K562 (cell line): ENCODE measurements around the gene PKD1L1. TPM values are rescaled to one million over a fixed set of nuclear protein-coding genes. Genes with fewer than 3 reads are reported as not detected.

Experiments used
- ATAC-seq: fragments of 200-7000 bp; cut with Tn5 transposase; 3 replicates; pipeline ENCODE4 v1.9.1; 2020; ENCODE audit warnings: moderate library complexity
- BruUV-seq: library from RNA; stranded (reverse); fragments of 400-500 nt; replicated peaks from 2 replicates; lab custom pipeline; 2021; lab: Mats Ljungman, UMichigan
- CTCF ChIA-PET: fragments of 300-600 bp; formaldehyde crosslinking; extraction: SDS; loops from one replicate; lab custom pipeline; 2021; ENCODE audit warnings: low intra/inter-chr PET ratio; lab: Yijun Ruan, JAX
- POLR2A ChIA-PET: fragments of 300-600, 350-650 bp; sonication (Branson Sonifier 250); formaldehyde crosslinking; extraction: SDS; loops from one replicate; lab custom pipeline; 2021; ENCODE audit warnings: antibody characterized with exemption, inconsistent platforms; lab: Yijun Ruan, JAX
- DNase-seq, 4 experiments: peaks; one replicate each; pipeline versions ENCODE4 v3.0.0 to v3.0.0-alpha.2; 2011 to 2018; ENCODE audit warnings: low spot score in 3 of 4, mixed read lengths in 3 of 4; ENCODE audit errors: extremely low read depth in 1 of 4
- FAIRE-seq: peaks from 2 replicates; lab custom pipeline; 2011; peaks lifted over from hg19 to GRCh38; lab: Jason Lieb, UNC
- H2AFZ ChIP-seq: 2 replicates; pipeline ENCODE4 v1.6.0; 2011; ENCODE audit warnings: low read depth, low read length, control low read depth, inconsistent platforms
- H3K27ac ChIP-seq: fragments of 200-600 bp; 3 replicates; pipeline ENCODE4 v1.8.0; 2011; ENCODE audit warnings: low read depth, mild to moderate bottlenecking, control low read depth, inconsistent platforms, low read length, moderate library complexity, mixed read lengths; ENCODE audit errors: extremely low read depth
- H3K27me3 ChIP-seq, 2 experiments: fragments of 300-600 bp in 1 of 2; 2 replicates in 1 of 2; 3 replicates in 1 of 2; pipeline versions ENCODE4 v1.6.0 to v1.8.0; 2011; ENCODE audit warnings: inconsistent platforms in 2 of 2, low read length in 2 of 2, mild to moderate bottlenecking in 1 of 2, mixed read lengths in 1 of 2, moderate library complexity in 1 of 2; ENCODE audit not compliant: control insufficient read depth in 2 of 2, insufficient read depth in 2 of 2
- H3K36me3 ChIP-seq: fragments of 300-600 bp; 3 replicates; pipeline ENCODE4 v1.8.0; 2011; ENCODE audit warnings: mild to moderate bottlenecking, low read length, inconsistent platforms; ENCODE audit not compliant: control insufficient read depth, insufficient read depth
- H3K4me1 ChIP-seq, 2 experiments: fragments of 200-600 bp in 1 of 2; replicated peaks in 1 of 2; 2 replicates in 1 of 2; 3 replicates in 1 of 2; pipeline versions ENCODE4 v1.5.1 to v1.8.0; 2011; ENCODE audit warnings: inconsistent platforms in 2 of 2, low read length in 2 of 2, mild to moderate bottlenecking in 1 of 2, mixed read lengths in 1 of 2, moderate library complexity in 1 of 2; ENCODE audit not compliant: control insufficient read depth in 2 of 2, insufficient read depth in 2 of 2
- H3K4me2 ChIP-seq: 2 replicates; pipeline ENCODE4 v1.6.1; 2011; ENCODE audit warnings: low read length, control low read depth, inconsistent platforms, mixed read lengths; ENCODE audit not compliant: insufficient read depth
- H3K4me3 ChIP-seq: fragments of 200-600 bp; sonication (generic), shearing (Covaris generic); 2 replicates; pipeline ENCODE4 v1.5.1; 2016; ENCODE audit warnings: control low read depth, inconsistent platforms
- H3K79me2 ChIP-seq: fragments of 200-600 bp; 3 replicates; pipeline ENCODE4 v1.8.0; 2011; ENCODE audit warnings: low read length, inconsistent platforms; ENCODE audit not compliant: control insufficient read depth, insufficient read depth
- H3K9ac ChIP-seq, 2 experiments: 2 replicates each; pipeline versions ENCODE4 v1.6.0 to v1.6.1; 2011; ENCODE audit warnings: low read depth in 2 of 2, low read length in 2 of 2, control low read depth in 1 of 2, inconsistent platforms in 1 of 2, mild to moderate bottlenecking in 1 of 2, mixed read lengths in 1 of 2; ENCODE audit not compliant: insufficient read depth in 1 of 2
- H3K9me1 ChIP-seq: one replicate; pipeline ENCODE4 v1.6.0; 2011; ENCODE audit warnings: inconsistent platforms, mild to moderate bottlenecking, low read length, moderate library complexity; ENCODE audit not compliant: control insufficient read depth, insufficient read depth
- H3K9me3 ChIP-seq: replicated peaks from 2 replicates; pipeline ENCODE4 v1.5.1; 2011; ENCODE audit warnings: low read depth, low read length, inconsistent platforms; ENCODE audit not compliant: control insufficient read depth, insufficient read depth
- H4K20me1 ChIP-seq: replicated peaks from 2 replicates; pipeline ENCODE4 v1.6.1; 2011; ENCODE audit warnings: low read length, inconsistent platforms, mixed read lengths; ENCODE audit not compliant: control insufficient read depth, insufficient read depth
- EHMT2 ChIP-seq: fragments of 450-650 bp; IDR thresholded peaks from 2 replicates; pipeline ENCODE4 v1.6.1; 2018; ENCODE audit warnings: antibody characterized with exemption
- NR3C1 ChIP-seq: sonication (generic); formaldehyde crosslinking; IDR thresholded peaks from 2 replicates; pipeline ENCODE4 v1.8.1; 2022; ENCODE audit warnings: missing genetic modification reagents
- SMARCA5 ChIP-seq: fragments of 450-650 bp; IDR thresholded peaks from 2 replicates; pipeline ENCODE4 v1.6.1; 2016
- ZBTB8A ChIP-seq: fragments of 450-650 bp; IDR thresholded peaks from 2 replicates; pipeline ENCODE4 v1.6.1; 2018; ENCODE audit warnings: mild to moderate bottlenecking, moderate library complexity; ENCODE audit not compliant: partially characterized antibody
- ZEB2 ChIP-seq: fragments of 450-650 bp; IDR thresholded peaks from 2 replicates; pipeline ENCODE4 v1.6.1; 2016
- ZNF274 ChIP-seq: IDR thresholded peaks from 2 replicates; pipeline ENCODE4 v1.6.1; 2011; ENCODE audit warnings: low read depth, mild to moderate bottlenecking, low read length, moderate library complexity, borderline replicate concordance
- ZNF408 ChIP-seq: fragments of 250-450 bp; sonication (Bioruptor Pico); IDR thresholded peaks from 2 replicates; pipeline ENCODE4 v1.4.0; 2020; ENCODE audit warnings: low read depth, mild to moderate bottlenecking, moderate library complexity
- ZNF444 ChIP-seq: fragments of 250-450 bp; sonication (Bioruptor Pico); IDR thresholded peaks from 2 replicates; pipeline ENCODE4 v1.4.0; 2020; ENCODE audit warnings: mild to moderate bottlenecking, moderate library complexity
- WGBS: fragments of 100-300 bp; shearing (Covaris generic); methylation state at CpG from one replicate; pipeline ENCODE4 v1.1.6; 2016; ENCODE audit warnings: low coverage, mixed read lengths; ENCODE audit not compliant: insufficient coverage; ENCODE audit errors: missing lambda C conversion rate; 5-methylcytosine and 5-hydroxymethylcytosine counted together
- in situ Hi-C: fragments of 300-500 bp; cut with MboI; formaldehyde crosslinking; loops from 4 replicates; pipeline ENCODE4 v1.15.0; 2018; ENCODE audit warnings: inconsistent platforms, mixed read lengths
- intact Hi-C: fragments of 100-400 bp; cut with micrococcal nuclease; formaldehyde crosslinking; loops from 2 replicates; pipeline ENCODE4 v1.14.2; 2022
- polyA plus RNA-seq, 8 experiments: library from polyadenylated mRNA; depleted of rRNA in 4 of 8; stranded (reverse) in 5 of 8; unstranded in 3 of 8; fragments of >200 nt; fragmentation: Nextera tagmentation in 2 of 8; fragmentation: Illumina TruSeq in 1 of 8; extraction: Ambion mirVana in 2 of 8; extraction: Trizol in 1 of 8; gene quantifications; 2 replicates each; pipeline versions ENCODE4 v1.2.1 to v1.2.3, GENCODE V29; 2011 to 2014; ENCODE audit warnings: inconsistent platforms in 1 of 8, missing spikeins in 1 of 8
- total RNA-seq, 7 experiments: library from RNA; depleted of rRNA in 6 of 7; stranded (reverse); fragments of >200 nt in 6 of 7; fragmentation: Illumina TruSeq in 2 of 7; extraction: Trizol in 2 of 7; gene quantifications; 2 replicates each; pipeline versions ENCODE4 v1.2.1 to v1.2.3, GENCODE V29; 2011 to 2021; ENCODE audit warnings: low replicate concordance in 1 of 7

PKD1L1 gene
- total and polyA plus RNA-seq, 9 of the 15 experiments (the other 6 are each of a cell fraction or from before 2014, with no cell fraction given) = 0.01 to 0.02 TPM; not detected in 7

GRCh38 chr7:47827351-47827756 lies 120.9 kb downstream of the PKD1L1 start (continued):
- no peak for TF ChIP-seq ZNF444 (CRISPR knock-in tag)

DNA sequence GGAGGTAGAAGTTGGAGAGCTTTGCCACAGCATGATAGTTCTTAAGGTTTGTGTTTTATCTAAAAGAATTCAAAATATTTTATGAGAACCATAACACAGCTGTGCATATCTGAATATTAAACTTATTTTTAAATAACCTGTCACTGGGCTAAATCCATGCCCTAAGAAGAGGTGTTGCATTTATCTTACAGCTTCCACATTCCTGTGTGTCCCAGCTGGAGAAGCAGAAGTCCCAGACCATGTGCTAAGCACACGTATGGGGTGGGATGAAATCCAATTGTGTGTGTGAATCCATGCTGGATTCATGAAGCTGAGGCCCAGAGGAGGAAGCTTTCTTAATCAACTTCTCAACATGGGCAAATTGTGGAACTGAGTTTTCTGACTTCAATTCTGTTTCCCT lies 121.5 kb downstream of the PKD1L1 start:
- H3K27me3 ChIP-seq = peaks cover 0 to 19% of the 10 kb centered on the region in 2 experiments; a peak in 2 of 5 replicates
- H3K4me3 ChIP-seq = no peak overlapping the region
- CTCF ChIA-PET = no interaction called here
- no peak overlapping the region for H3K4me2 ChIP-seq
- TF ChIP-seq ZNF274 = no peak
- TF ChIP-seq ZEB2 = no peak
- no peak for TF ChIP-seq EHMT2
- no peak for TF ChIP-seq ZNF408 (CRISPR knock-in tag)
- TF ChIP-seq SMARCA5 = no peak
- no peak for TF ChIP-seq ZBTB8A
- no peak for TF ChIP-seq NR3C1
- TF ChIP-seq, all 486 proteins: peak for 0
- Histone ChIP-seq H2AFZ (no peak overlapping the region), H3K9me1 (no peaks in the 10 kb centered on the region), H3K79me2 (no peaks in the 10 kb centered on the region), H3K36me3 (no peaks in the 10 kb centered on the region), H3K4me1 (no peaks in the 10 kb centered on the region), H3K9me3 (no peaks in the 10 kb centered on the region), H4K20me1 (0 out of 2 replicates have a peak, but pooled peaks cover 4% of the 10 kb centered on the region), H3K9ac (no peak overlapping the region), H3K27ac (no peak overlapping the region)
- DNase-seq (no peak), FAIRE-seq (no peak), ATAC-seq (no peak)
- 0% methylated on average over 1 of the region's 1 CpG for WGBS
- BruUV-seq = no TSS peak
- intact Hi-C loops (no loop called here), in situ Hi-C loops (loop anchor here (10.0 kb wide), 1 partner anchor 542 kb away; no protein-coding TSS in a partner anchor)
- POLR2A ChIA-PET = interaction anchor here (0.6 kb wide), 1 partner anchor 262 kb away, joined by 3 read pairs; no protein-coding TSS in a partner anchor
